Hepatocyte (in vitro differentiated cells): ENCODE measurements around the gene SWSAP1. TPM values are rescaled to one million over a fixed set of nuclear protein-coding genes. Genes with fewer than 3 reads are reported as not detected.

Source experiments
- DNase-seq: peaks from one replicate; pipeline ENCODE4 v3.0.0-alpha.2; 2016; ENCODE audit warnings: low spot score
- H2AFZ ChIP-seq: fragments of 200-600 bp; sonication (generic); 2 replicates; pipeline ENCODE4 v1.6.0; 2016; ENCODE audit warnings: antibody characterized with exemption, mild to moderate bottlenecking
- H3K27ac ChIP-seq: fragments of 200-600 bp; sonication (generic); 2 replicates; pipeline ENCODE4 v1.5.1; 2016; ENCODE audit warnings: mild to moderate bottlenecking
- H3K27me3 ChIP-seq: fragments of 200-600 bp; sonication (generic); 2 replicates; pipeline ENCODE4 v1.6.1; 2016
- H3K36me3 ChIP-seq: fragments of 200-600 bp; sonication (generic); replicated peaks from 2 replicates; pipeline ENCODE4 v1.5.1; 2016; ENCODE audit warnings: low read depth; ENCODE audit not compliant: insufficient read depth
- H3K4me1 ChIP-seq: fragments of 200-600 bp; sonication (generic); 2 replicates; pipeline ENCODE4 v1.5.1; 2016; ENCODE audit warnings: mild to moderate bottlenecking, moderate library complexity; ENCODE audit not compliant: insufficient read depth
- H3K4me2 ChIP-seq: fragments of 200-600 bp; sonication (generic); 2 replicates; pipeline ENCODE4 v1.6.0; 2016
- H3K4me3 ChIP-seq: fragments of 200-600 bp; sonication (generic); 2 replicates; pipeline ENCODE4 v1.5.1; 2016; ENCODE audit warnings: mild to moderate bottlenecking
- H3K79me2 ChIP-seq: fragments of 200-600 bp; sonication (generic); 2 replicates; pipeline ENCODE4 v1.6.0; 2017; ENCODE audit warnings: mild to moderate bottlenecking
- H3K9me2 ChIP-seq: fragments of 200-600 bp; sonication (generic); replicated peaks from 2 replicates; pipeline ENCODE4 v1.6.0; 2017; ENCODE audit warnings: mild to moderate bottlenecking; ENCODE audit not compliant: insufficient read depth
- H3K9me3 ChIP-seq: fragments of 200-600 bp; sonication (generic); 2 replicates; pipeline ENCODE4 v1.5.1; 2016; ENCODE audit warnings: low read depth, mild to moderate bottlenecking
- H4K20me1 ChIP-seq: fragments of 200-600 bp; sonication (generic); 2 replicates; pipeline ENCODE4 v1.6.0; 2016; ENCODE audit warnings: mild to moderate bottlenecking; ENCODE audit not compliant: insufficient read depth, poor library complexity, severe bottlenecking
- CTCF ChIP-seq: fragments of 200-600 bp; sonication (generic); IDR thresholded peaks from 2 replicates; pipeline ENCODE4 v1.5.1; 2016; ENCODE audit warnings: antibody characterized with exemption, mild to moderate bottlenecking; ENCODE audit not compliant: poor library complexity
- EZH2 ChIP-seq: fragments of 200-600 bp; sonication (generic); IDR thresholded peaks from 2 replicates; pipeline ENCODE4 v1.6.1; 2016; ENCODE audit warnings: antibody characterized with exemption, mild to moderate bottlenecking, borderline replicate concordance
- EZH2phosphoT487 ChIP-seq: fragments of 200-600 bp; sonication (generic); IDR thresholded peaks from one replicate; pipeline ENCODE4 v1.6.1; 2018; ENCODE audit warnings: antibody characterized with exemption, mild to moderate bottlenecking, low read depth, moderate library complexity; ENCODE audit not compliant: unreplicated experiment, severe bottlenecking
- WGBS: methylation state at CpG from one replicate; pipeline ENCODE4 v1.1.6; 2016; ENCODE audit warnings: low lambda C conversion rate; ENCODE audit errors: missing lambda C conversion rate; 5-methylcytosine and 5-hydroxymethylcytosine counted together
- polyA plus RNA-seq: library from polyadenylated mRNA; unstranded; fragments of >200 nt; fragmentation: Nextera tagmentation; extraction: Ambion mirVana; gene quantifications from 2 replicates; pipeline ENCODE4 v1.2.1, GENCODE V29; 2016
- total RNA-seq: library from RNA; depleted of rRNA; stranded (reverse); fragments of >200 nt; gene quantifications from 2 replicates; pipeline ENCODE4 v1.2.3, GENCODE V29; 2014

The SWSAP1 gene
- total and polyA plus RNA-seq, 2 experiments from 2014 or later: 2.2 to 4.0 TPM

GRCh38 chr19:11399667-11400066 is 25.2 kb downstream of the SWSAP1 start:
- H3K4me1 ChIP-seq: no peaks in the 10 kb centered on the region
- H3K9me3 ChIP-seq: no peaks in the 10 kb centered on the region
- H3K9me2 ChIP-seq: no peaks in the 10 kb centered on the region
- 95% methylated on average over 9 of the region's 9 CpGs for WGBS
- H4K20me1 ChIP-seq: no peaks in the 10 kb centered on the region
- TF ChIP-seq EZH2phosphoT487: no peak
- TF ChIP-seq EZH2: no peak
- no peak for TF ChIP-seq CTCF
- DNase-seq: no peak
- no peak overlapping the region for H2AFZ ChIP-seq
- H3K27me3 ChIP-seq: no peaks in the 10 kb centered on the region
- no peak overlapping the region for H3K4me3 ChIP-seq
- H3K4me2 ChIP-seq: no peak overlapping the region
- H3K27ac ChIP-seq: no peak overlapping the region
- no peaks in the 10 kb centered on the region for H3K36me3 ChIP-seq
- no peaks in the 10 kb centered on the region for H3K79me2 ChIP-seq

- TF ChIP-seq EZH2 (no peak), CTCF (no peak), EZH2phosphoT487 (no peak)
- Histone ChIP-seq H3K9me3 (no peaks in the 10 kb centered on the region), H3K79me2 (no peaks in the 10 kb centered on the region), H2AFZ (no peak overlapping the region), H4K20me1 (no peaks in the 10 kb centered on the region), H3K27me3 (no peaks in the 10 kb centered on the region), H3K27ac (no peak overlapping the region), H3K9me2 (no peaks in the 10 kb centered on the region), H3K36me3 (no peaks in the 10 kb centered on the region), H3K4me3 (no peak overlapping the region), H3K4me1 (no peaks in the 10 kb centered on the region), H3K4me2 (no peak overlapping the region)
- no peak for DNase-seq
- WGBS: 95% methylated on average over 1 of the region's 1 CpG
These were observed 26.3 kb downstream of the SWSAP1 start for GRCh38 chr19:11400798-11401197.

- H3K27me3 ChIP-seq: no peaks in the 10 kb centered on the region
- H3K9me2 ChIP-seq: no peaks in the 10 kb centered on the region
- no peaks in the 10 kb centered on the region for H3K36me3 ChIP-seq
- no peak overlapping the region for H3K27ac ChIP-seq
- H4K20me1 ChIP-seq: no peaks in the 10 kb centered on the region
- WGBS: 88% methylated on average over 4 of the region's 9 CpGs
- DNase-seq: no peak
- no peaks in the 10 kb centered on the region for H3K4me1 ChIP-seq
- no peaks in the 10 kb centered on the region for H3K9me3 ChIP-seq
- TF ChIP-seq EZH2 (no peak), CTCF (no peak), EZH2phosphoT487 (no peak)
- H3K79me2 ChIP-seq: no peaks in the 10 kb centered on the region
- H2AFZ ChIP-seq: no peak overlapping the region
- no peak overlapping the region for H3K4me2 ChIP-seq
- H3K4me3 ChIP-seq: no peak overlapping the region
These were observed 27.5 kb downstream of the SWSAP1 start for GRCh38 chr19:11401808-11402543.
